Trophoblast cell (in vitro differentiated cells and primary cell): ENCODE results near the gene ZNF514.

Source experiments
- DNase-seq, 2 donors: peaks; one replicate each; pipeline ENCODE4 v3.0.0-alpha.2; 2016
- H2AFZ ChIP-seq: 2 replicates; pipeline ENCODE4 v1.6.1; 2013; ENCODE audit warnings: low read length, moderate library complexity, mild to moderate bottlenecking; ENCODE audit not compliant: insufficient read depth, poor library complexity
- H2AK5ac ChIP-seq: 2 replicates; pipeline ENCODE4 v1.6.1; 2013; ENCODE audit warnings: mild to moderate bottlenecking, low read length
- H2BK120ac ChIP-seq: 2 replicates; pipeline ENCODE4 v1.6.1; 2013; ENCODE audit warnings: low read length, mild to moderate bottlenecking, moderate library complexity; ENCODE audit not compliant: insufficient read depth, poor library complexity
- H2BK12ac ChIP-seq: 2 replicates; pipeline ENCODE4 v1.6.1; 2013; ENCODE audit warnings: mild to moderate bottlenecking, low read length, moderate library complexity
- H2BK5ac ChIP-seq: 2 replicates; pipeline ENCODE4 v1.6.1; 2013; ENCODE audit warnings: low read length, low read depth, moderate library complexity, mild to moderate bottlenecking; ENCODE audit not compliant: poor library complexity
- H3K14ac ChIP-seq: 2 replicates; pipeline ENCODE4 v1.6.1; 2013; ENCODE audit warnings: mild to moderate bottlenecking, low read length
- H3K18ac ChIP-seq: 2 replicates; pipeline ENCODE4 v1.6.1; 2013; ENCODE audit warnings: mild to moderate bottlenecking, low read length
- H3K23ac ChIP-seq: 2 replicates; pipeline ENCODE4 v1.6.1; 2013; ENCODE audit warnings: low read length
- H3K27ac ChIP-seq: 2 replicates; pipeline ENCODE4 v1.5.1; 2013; ENCODE audit warnings: low read depth, mild to moderate bottlenecking, inconsistent platforms, low read length, moderate library complexity
- H3K27me3 ChIP-seq: 2 replicates; pipeline ENCODE4 v1.6.1; 2013; ENCODE audit warnings: inconsistent platforms, mild to moderate bottlenecking, low read length, moderate library complexity; ENCODE audit not compliant: insufficient read depth
- H3K36me3 ChIP-seq, 2 experiments: 1 replicate in 1 of 2; 2 replicates in 1 of 2; pipeline ENCODE4 v1.6.1; 2013; ENCODE audit warnings: low read length in 2 of 2, mild to moderate bottlenecking in 2 of 2, moderate library complexity in 1 of 2; ENCODE audit not compliant: insufficient read depth in 2 of 2, control insufficient read depth in 1 of 2
- H3K4ac ChIP-seq: 2 replicates; pipeline ENCODE4 v1.6.1; 2013; ENCODE audit warnings: low read depth, mild to moderate bottlenecking, low read length, moderate library complexity
- H3K4me1 ChIP-seq, 2 experiments: 1 replicate in 1 of 2; 2 replicates in 1 of 2; pipeline ENCODE4 v1.6.1; 2013; ENCODE audit warnings: low read length in 2 of 2, mild to moderate bottlenecking in 2 of 2, moderate library complexity in 1 of 2; ENCODE audit not compliant: insufficient read depth in 2 of 2, control insufficient read depth in 1 of 2
- H3K4me2 ChIP-seq: 2 replicates; pipeline ENCODE4 v1.6.1; 2013; ENCODE audit warnings: inconsistent platforms, mild to moderate bottlenecking, low read length, moderate library complexity
- H3K4me3 ChIP-seq: 2 replicates; pipeline ENCODE4 v1.5.1; 2013; ENCODE audit warnings: mild to moderate bottlenecking, low read depth, low read length, inconsistent platforms
- H3K79me1 ChIP-seq: one replicate; pipeline ENCODE4 v1.6.1; 2013; ENCODE audit warnings: low read length
- H3K79me2 ChIP-seq: 2 replicates; pipeline ENCODE4 v1.6.1; 2013; ENCODE audit warnings: low read length, mild to moderate bottlenecking; ENCODE audit not compliant: control insufficient read depth, insufficient read depth, poor library complexity
- H3K9ac ChIP-seq: 2 replicates; pipeline ENCODE4 v1.6.1; 2013; ENCODE audit warnings: mild to moderate bottlenecking, low read length
- H3K9me3 ChIP-seq: 2 replicates; pipeline ENCODE4 v1.6.1; 2013; ENCODE audit warnings: low read depth, mild to moderate bottlenecking, control low read depth, inconsistent platforms, low read length; ENCODE audit not compliant: insufficient read depth
- H4K12ac ChIP-seq: 2 replicates; pipeline ENCODE4 v1.6.1; 2013; ENCODE audit warnings: low read depth, mild to moderate bottlenecking, low read length, moderate library complexity
- H4K8ac ChIP-seq: 2 replicates; pipeline ENCODE4 v1.6.1; 2013; ENCODE audit warnings: low read depth, mild to moderate bottlenecking, low read length, moderate library complexity
- H4K91ac ChIP-seq: one replicate; pipeline ENCODE4 v1.6.1; 2013; ENCODE audit warnings: low read depth, mild to moderate bottlenecking, low read length, moderate library complexity
- WGBS: extraction: QIAGEN DNeasy Blood & Tissue Kit; methylation state at CpG from one replicate; pipeline ENCODE4 v1.1.7; 2013; ENCODE audit warnings: missing lambda C conversion rate; ENCODE audit not compliant: insufficient read length, insufficient coverage; ENCODE audit errors: extremely low coverage; 5-methylcytosine and 5-hydroxymethylcytosine counted together

Gene ZNF514

DNA sequence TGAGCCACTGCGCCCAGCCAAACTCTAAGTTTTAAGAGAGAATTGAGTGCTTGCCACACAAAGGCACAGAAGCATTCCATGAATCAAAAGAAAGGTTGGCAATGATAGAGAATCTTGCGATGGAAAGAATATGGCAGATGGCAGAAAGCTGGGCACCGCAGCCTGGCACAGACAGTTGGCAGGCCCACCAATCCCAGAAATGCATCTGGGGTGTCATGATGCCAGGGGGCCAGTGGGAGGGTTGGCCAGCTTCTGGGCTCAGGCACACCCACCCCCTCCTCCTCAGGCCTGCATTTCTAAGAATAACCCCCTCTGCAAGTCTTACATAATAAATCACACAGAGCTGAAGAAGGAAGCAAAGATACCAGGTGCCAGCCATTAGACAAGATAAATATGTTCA is 25.5 kb upstream of the ZNF514 start:
- H4K91ac ChIP-seq, result no peak overlapping the region
- no peak overlapping the region for H3K14ac ChIP-seq
- H3K27ac ChIP-seq, result no peak overlapping the region
- no peak overlapping the region for H4K12ac ChIP-seq
- H3K27me3 ChIP-seq, result no peaks in the 10 kb centered on the region
- no peak overlapping the region for H3K4ac ChIP-seq
- H2AK5ac ChIP-seq, result no peak overlapping the region
- no peak overlapping the region for H2BK120ac ChIP-seq
- H2AFZ ChIP-seq, result no peak overlapping the region
- no peak overlapping the region for H3K18ac ChIP-seq
- no peak overlapping the region for H2BK5ac ChIP-seq
- peaks cover 13 to 19% of the 10 kb centered on the region in 2 experiments for H3K36me3 ChIP-seq
- no peak overlapping the region for H2BK12ac ChIP-seq
- H3K4me1 ChIP-seq, result no peaks in the 10 kb centered on the region
- no peak overlapping the region for H3K23ac ChIP-seq
- no peak overlapping the region for H3K4me3 ChIP-seq
- peaks cover 6% of the 10 kb centered on the region for H3K9me3 ChIP-seq
- no peak overlapping the region for H4K8ac ChIP-seq
- H3K79me2 ChIP-seq, result no peaks in the 10 kb centered on the region
- no peak for DNase-seq
- H3K9ac ChIP-seq, result no peak overlapping the region
- no peaks in the 10 kb centered on the region for H3K79me1 ChIP-seq
- no peak overlapping the region for H3K4me2 ChIP-seq
- no CpG with 5 or more reads among the region's 3 CpGs for WGBS

DNA sequence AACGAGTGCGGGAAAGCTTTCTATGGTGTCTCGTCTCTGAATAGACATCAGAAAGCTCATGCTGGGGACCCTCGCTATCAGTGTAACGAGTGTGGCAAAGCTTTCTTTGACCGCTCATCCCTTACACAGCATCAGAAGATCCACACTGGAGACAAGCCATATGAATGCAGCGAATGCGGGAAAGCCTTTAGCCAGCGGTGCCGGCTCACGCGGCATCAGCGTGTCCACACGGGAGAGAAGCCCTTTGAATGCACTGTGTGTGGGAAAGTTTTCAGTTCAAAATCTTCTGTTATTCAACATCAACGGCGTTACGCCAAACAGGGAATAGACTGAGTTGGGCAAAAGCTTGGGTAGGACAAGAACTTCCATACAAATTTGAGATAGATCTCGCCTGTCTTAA is 22.1 kb upstream of the ZNF514 start:
- Histone ChIP-seq H3K23ac (no peak overlapping the region), H3K9ac (no peak overlapping the region), H2AK5ac (no peak overlapping the region), H3K27ac (no peak overlapping the region), H2AFZ (no peak overlapping the region), H2BK120ac (no peak overlapping the region), H3K4ac (no peak overlapping the region), H3K36me3 (peaks cover 13 to 22% of the 10 kb centered on the region in 2 experiments), H3K4me1 (no peaks in the 10 kb centered on the region), H3K14ac (no peak overlapping the region), H4K8ac (no peak overlapping the region), H4K91ac (no peak overlapping the region), H3K4me2 (no peak overlapping the region), H3K27me3 (no peaks in the 10 kb centered on the region), H3K79me1 (no peaks in the 10 kb centered on the region), H3K18ac (no peak overlapping the region), H3K4me3 (no peak overlapping the region), H3K9me3 (peaks cover 6% of the 10 kb centered on the region), H3K79me2 (no peaks in the 10 kb centered on the region), H2BK5ac (no peak overlapping the region), H4K12ac (no peak overlapping the region), H2BK12ac (no peak overlapping the region)
- DNase-seq, result no peak
- no CpG with 5 or more reads among the region's 18 CpGs for WGBS

DNA sequence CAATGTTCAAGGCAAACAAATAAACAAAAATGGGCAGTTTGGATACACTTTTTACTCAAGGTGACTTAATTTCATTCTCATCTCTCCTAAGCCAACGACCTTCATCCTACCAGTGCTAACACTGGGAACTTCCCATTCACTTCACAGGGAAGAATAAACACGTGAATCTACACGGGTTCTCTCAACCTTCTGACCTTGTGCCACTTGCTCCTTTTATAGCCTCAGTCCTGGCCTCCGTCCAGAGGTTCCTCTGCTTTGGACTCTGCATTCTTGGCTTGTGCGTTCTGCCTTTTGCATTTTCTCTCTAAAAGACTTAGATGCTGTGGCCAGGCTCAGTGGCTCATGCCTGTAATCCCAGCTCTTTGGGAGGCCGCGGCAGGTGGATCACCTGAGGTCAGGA is 19.8 kb upstream of the ZNF514 start:
- DNase-seq, result no peak
- Histone ChIP-seq H2AK5ac (no peak overlapping the region), H3K79me2 (no peaks in the 10 kb centered on the region), H3K27me3 (no peaks in the 10 kb centered on the region), H3K9me3 (peaks cover 7% of the 10 kb centered on the region), H4K12ac (no peak overlapping the region), H3K4me1 (peaks cover 5 to 7% of the 10 kb centered on the region in 2 experiments), H3K79me1 (no peaks in the 10 kb centered on the region), H3K18ac (no peak overlapping the region), H2BK12ac (no peak overlapping the region), H3K9ac (no peak overlapping the region), H2BK120ac (no peak overlapping the region), H4K8ac (no peak overlapping the region), H3K23ac (no peak overlapping the region), H3K4me3 (no peak overlapping the region), H2AFZ (no peak overlapping the region), H2BK5ac (no peak overlapping the region), H4K91ac (no peak overlapping the region), H3K36me3 (peaks cover 13 to 22% of the 10 kb centered on the region in 2 experiments), H3K14ac (no peak overlapping the region), H3K4me2 (no peak overlapping the region), H3K4ac (no peak overlapping the region), H3K27ac (no peak overlapping the region)
- WGBS, result no CpG with 5 or more reads among the region's 7 CpGs

DNA sequence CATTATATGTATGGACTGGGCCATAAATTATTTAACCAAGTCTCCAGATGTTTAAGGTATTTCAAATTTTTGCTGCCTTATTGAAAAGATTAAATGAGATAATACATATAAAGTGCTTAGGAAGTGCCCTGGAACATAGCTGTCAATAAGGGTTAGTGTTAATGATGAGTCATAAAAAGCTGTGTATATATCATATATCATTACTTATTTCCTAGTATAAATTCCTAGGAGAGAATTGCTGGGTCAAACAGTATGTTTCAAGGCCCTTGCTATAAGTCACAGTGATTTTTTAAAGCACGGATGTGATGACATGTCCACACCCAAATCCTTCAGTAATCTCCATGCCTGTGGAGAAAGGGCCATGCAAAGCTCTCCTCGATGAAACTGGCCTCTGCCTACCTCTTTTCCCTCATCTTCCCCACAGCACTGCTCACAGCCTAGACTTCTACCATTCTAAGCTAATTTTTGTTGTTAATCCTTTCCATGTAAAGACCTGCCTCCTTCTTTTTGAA is 14.4 kb upstream of the ZNF514 start:
- Histone ChIP-seq H2AK5ac (no peak overlapping the region), H3K79me1 (no peaks in the 10 kb centered on the region), H3K4me3 (no peak overlapping the region), H4K12ac (no peak overlapping the region), H2AFZ (no peak overlapping the region), H3K4me2 (no peak overlapping the region), H2BK5ac (no peak overlapping the region), H3K27me3 (no peaks in the 10 kb centered on the region), H2BK120ac (no peak overlapping the region), H3K14ac (no peak overlapping the region), H3K18ac (no peak overlapping the region), H3K4ac (no peak overlapping the region), H4K91ac (no peak overlapping the region), H4K8ac (no peak overlapping the region), H3K27ac (no peak overlapping the region), H3K9ac (no peak overlapping the region), H3K9me3 (peaks cover 1% of the 10 kb centered on the region), H3K79me2 (no peaks in the 10 kb centered on the region), H2BK12ac (no peak overlapping the region), H3K36me3 (no peaks in the 10 kb centered on the region), H3K23ac (no peak overlapping the region), H3K4me1 (peaks cover 5 to 7% of the 10 kb centered on the region in 2 experiments)
- no CpG with 5 or more reads among the region's 2 CpGs for WGBS
- DNase-seq, result no peak
